Upper lobe of right lung (tissue), 1 donor: ENCODE results near the gene A3GALT2. TPM values are rescaled to one million over a fixed set of nuclear protein-coding genes. Genes with fewer than 3 reads are reported as not detected.

Experiments
- ATAC-seq: fragments of 200-7000 bp; cut with Tn5 transposase; one replicate; pipeline ENCODE4 v1.9.1; 2020; ENCODE audit warnings: mild to moderate bottlenecking, moderate library complexity
- DNase-seq: peaks from one replicate; pipeline ENCODE4 v3.0.0-alpha.2; 2020
- H3K27ac ChIP-seq: fragments of 200-600 bp; one replicate; pipeline ENCODE4 v1.8.0; 2022
- H3K27me3 ChIP-seq: fragments of 200-600 bp; one replicate; pipeline ENCODE4 v1.8.0; 2022; ENCODE audit warnings: mild to moderate bottlenecking
- H3K36me3 ChIP-seq: fragments of 200-600 bp; one replicate; pipeline ENCODE4 v1.8.0; 2022
- H3K4me1 ChIP-seq: fragments of 200-600 bp; one replicate; pipeline ENCODE4 v1.8.0; 2022
- H3K4me3 ChIP-seq: fragments of 200-600 bp; one replicate; pipeline ENCODE4 v1.8.0; 2022; ENCODE audit warnings: mild to moderate bottlenecking
- H3K9me3 ChIP-seq: fragments of 200-600 bp; one replicate; pipeline ENCODE4 v1.8.0; 2022
- intact Hi-C: fragments of 100-400 bp; cut with DNase I; formaldehyde crosslinking; loops from one replicate; pipeline ENCODE4 v1.11.0; 2022
- long read RNA-seq: library from polyadenylated mRNA; unstranded; transcript quantifications from one replicate; pipeline ENCODE4 v2.0.0, GENCODE V29; 2021
- total RNA-seq: library from RNA; stranded (reverse); fragmentation: NEBNext Ultra II Directional; extraction: Animal tissue kit (Norgen Biotek cat#: 25700); gene quantifications from one replicate; pipeline ENCODE4 v1.2.1, GENCODE V29; 2021
- TF ChIP-seq, protein P1 (sequence below): fragments of 200-600 bp; IDR thresholded peaks from one replicate; pipeline ENCODE4 v1.8.0; 2022; ENCODE audit warnings: antibody characterized with exemption
- donor health status: DM: no; HTN: yes; CAD: no; lungs with severe emphysema.

A3GALT2 gene
- total RNA-seq: not detected
- long read RNA-seq: 0 reads

GRCh38 chr1:33320619-33321165 is at the start of gene A3GALT2:
Gene A3GALT2, minus strand, starts transcription at chr1:33321098. Its CDS starts 0 bp downstream, at chr1:33321098.
- TF ChIP-seq, protein P1, sequence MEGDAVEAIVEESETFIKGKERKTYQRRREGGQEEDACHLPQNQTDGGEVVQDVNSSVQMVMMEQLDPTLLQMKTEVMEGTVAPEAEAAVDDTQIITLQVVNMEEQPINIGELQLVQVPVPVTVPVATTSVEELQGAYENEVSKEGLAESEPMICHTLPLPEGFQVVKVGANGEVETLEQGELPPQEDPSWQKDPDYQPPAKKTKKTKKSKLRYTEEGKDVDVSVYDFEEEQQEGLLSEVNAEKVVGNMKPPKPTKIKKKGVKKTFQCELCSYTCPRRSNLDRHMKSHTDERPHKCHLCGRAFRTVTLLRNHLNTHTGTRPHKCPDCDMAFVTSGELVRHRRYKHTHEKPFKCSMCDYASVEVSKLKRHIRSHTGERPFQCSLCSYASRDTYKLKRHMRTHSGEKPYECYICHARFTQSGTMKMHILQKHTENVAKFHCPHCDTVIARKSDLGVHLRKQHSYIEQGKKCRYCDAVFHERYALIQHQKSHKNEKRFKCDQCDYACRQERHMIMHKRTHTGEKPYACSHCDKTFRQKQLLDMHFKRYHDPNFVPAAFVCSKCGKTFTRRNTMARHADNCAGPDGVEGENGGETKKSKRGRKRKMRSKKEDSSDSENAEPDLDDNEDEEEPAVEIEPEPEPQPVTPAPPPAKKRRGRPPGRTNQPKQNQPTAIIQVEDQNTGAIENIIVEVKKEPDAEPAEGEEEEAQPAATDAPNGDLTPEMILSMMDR: no peak
- H3K4me1 ChIP-seq: peaks cover 3% of the 10 kb centered on the region
- no peaks in the 10 kb centered on the region for H3K27me3 ChIP-seq
- DNase-seq (peak; percentile 23), ATAC-seq (peak; percentile 4)
- H3K4me3 ChIP-seq: no peak within 1 kb of the TSS
- H3K9me3 ChIP-seq: no peaks in the 10 kb centered on the region
- H3K27ac ChIP-seq: no peak within 1 kb of the TSS
- H3K36me3 ChIP-seq: peaks cover 30% of the 10 kb centered on the region
- intact Hi-C loops: no loop called here

- no peak overlapping the region for H3K27ac ChIP-seq
- TF ChIP-seq, protein P1: no peak
- H3K4me1 ChIP-seq: peaks cover 12% of the 10 kb centered on the region
- H3K9me3 ChIP-seq: no peaks in the 10 kb centered on the region
- intact Hi-C loops: no loop called here
- no peak for ATAC-seq
- DNase-seq: no peak
- no peaks in the 10 kb centered on the region for H3K36me3 ChIP-seq
- H3K4me3 ChIP-seq: no peak overlapping the region
- H3K27me3 ChIP-seq: no peaks in the 10 kb centered on the region
Observed at GRCh38 chr1:33370301-33370700, 49.4 kb upstream of the A3GALT2 start.

GRCh38 chr1:33369764-33370163 is 48.9 kb upstream of the A3GALT2 start:
- intact Hi-C loops: loop anchor here (5.0 kb wide), 1 partner anchor 72 kb away; no protein-coding TSS in a partner anchor
- ATAC-seq: no peak
- TF ChIP-seq, protein P1: no peak
- Histone ChIP-seq H3K4me3 (no peak overlapping the region), H3K9me3 (no peaks in the 10 kb centered on the region), H3K27me3 (no peaks in the 10 kb centered on the region), H3K4me1 (peaks cover 12% of the 10 kb centered on the region), H3K27ac (no peak overlapping the region), H3K36me3 (no peaks in the 10 kb centered on the region)
- DNase-seq: no peak

DNA sequence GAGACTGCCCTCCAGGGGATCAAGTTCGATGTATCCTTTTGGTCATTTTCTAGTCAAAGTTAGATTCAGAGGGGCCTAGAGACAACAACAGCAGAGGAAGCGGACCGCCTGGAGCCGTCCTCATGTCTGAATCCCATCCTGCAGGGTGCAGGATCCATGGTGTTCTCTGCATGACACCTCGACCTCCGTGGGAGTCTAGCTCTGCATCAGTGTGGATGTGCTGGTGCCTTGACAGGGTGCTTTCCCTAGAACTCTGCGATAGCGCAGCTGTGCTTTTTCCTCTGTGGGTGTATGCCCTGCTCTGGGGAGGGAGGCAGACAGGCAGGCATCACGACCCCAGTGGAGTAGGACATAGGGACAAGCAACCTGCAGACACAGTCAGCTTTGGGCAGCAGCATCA is 48.2 kb upstream of the A3GALT2 start:
- H3K27ac ChIP-seq: no peak overlapping the region
- H3K9me3 ChIP-seq: no peaks in the 10 kb centered on the region
- intact Hi-C loops: loop anchor here (5.0 kb wide), 1 partner anchor 72 kb away; no protein-coding TSS in a partner anchor
- no peaks in the 10 kb centered on the region for H3K36me3 ChIP-seq
- H3K4me3 ChIP-seq: no peak overlapping the region
- peaks cover 17% of the 10 kb centered on the region for H3K4me1 ChIP-seq
- TF ChIP-seq, protein P1: no peak
- DNase-seq (no peak), ATAC-seq (no peak)
- H3K27me3 ChIP-seq: no peaks in the 10 kb centered on the region

- Histone ChIP-seq H3K4me3 (no peak overlapping the region), H3K9me3 (no peaks in the 10 kb centered on the region), H3K36me3 (no peaks in the 10 kb centered on the region), H3K4me1 (peaks cover 19% of the 10 kb centered on the region), H3K27me3 (no peaks in the 10 kb centered on the region), H3K27ac (no peak overlapping the region)
- intact Hi-C loops: loop anchor here (5.0 kb wide), 1 partner anchor 71 kb away; no protein-coding TSS in a partner anchor
- ATAC-seq (no peak), DNase-seq (no peak)
- TF ChIP-seq, protein P1: no peak
Observed at GRCh38 chr1:33368431-33368830, 47.5 kb upstream of the A3GALT2 start.
